ENCODE results near the gene COL6A3. TPM values are rescaled to one million over a fixed set of nuclear protein-coding genes. Genes with fewer than 3 reads are reported as not detected.

The COL6A3 gene
- total and polyA plus RNA-seq, 8 donors, result 5.0 to 249 (median 17.1) TPM

DNA sequence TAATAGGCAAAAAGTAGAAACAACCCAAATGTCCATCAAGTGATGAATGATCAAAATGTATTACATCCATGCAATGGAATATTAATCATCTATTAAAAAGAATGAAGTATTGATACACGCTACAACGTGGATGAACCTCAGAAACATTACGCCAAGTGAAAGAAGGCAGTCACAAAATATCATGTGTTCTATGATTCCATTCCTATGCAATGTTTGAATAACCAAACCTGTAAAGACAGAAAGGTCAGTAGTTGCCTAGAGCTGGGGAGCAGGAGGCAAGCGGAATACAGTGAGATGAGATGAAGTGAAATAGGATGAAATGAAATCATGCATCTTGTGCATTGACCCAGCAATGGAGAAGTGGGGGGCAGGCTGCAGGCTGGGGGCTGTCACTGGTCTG, 17.9 kb upstream of the COL6A3 start:
- H3K27me3 ChIP-seq, result no peaks in the 10 kb centered on the region
- intact Hi-C loops (cut with DNase I), result no loop called here
- WGBS, 2 donors, result 82 to 84% methylated on average over 4 of the region's 4 CpGs
- no peak overlapping the region for H3K27ac ChIP-seq
- ATAC-seq (no peak), DNase-seq (no peak), FAIRE-seq (no peak)
- H3K36me3 ChIP-seq, result no peaks in the 10 kb centered on the region
- no peaks in the 10 kb centered on the region for H3K9me3 ChIP-seq
- H3K4me1 ChIP-seq, result peaks cover 0 to 5% (median 0%) of the 10 kb centered on the region in 3 donors
- TF ChIP-seq, protein P1, sequence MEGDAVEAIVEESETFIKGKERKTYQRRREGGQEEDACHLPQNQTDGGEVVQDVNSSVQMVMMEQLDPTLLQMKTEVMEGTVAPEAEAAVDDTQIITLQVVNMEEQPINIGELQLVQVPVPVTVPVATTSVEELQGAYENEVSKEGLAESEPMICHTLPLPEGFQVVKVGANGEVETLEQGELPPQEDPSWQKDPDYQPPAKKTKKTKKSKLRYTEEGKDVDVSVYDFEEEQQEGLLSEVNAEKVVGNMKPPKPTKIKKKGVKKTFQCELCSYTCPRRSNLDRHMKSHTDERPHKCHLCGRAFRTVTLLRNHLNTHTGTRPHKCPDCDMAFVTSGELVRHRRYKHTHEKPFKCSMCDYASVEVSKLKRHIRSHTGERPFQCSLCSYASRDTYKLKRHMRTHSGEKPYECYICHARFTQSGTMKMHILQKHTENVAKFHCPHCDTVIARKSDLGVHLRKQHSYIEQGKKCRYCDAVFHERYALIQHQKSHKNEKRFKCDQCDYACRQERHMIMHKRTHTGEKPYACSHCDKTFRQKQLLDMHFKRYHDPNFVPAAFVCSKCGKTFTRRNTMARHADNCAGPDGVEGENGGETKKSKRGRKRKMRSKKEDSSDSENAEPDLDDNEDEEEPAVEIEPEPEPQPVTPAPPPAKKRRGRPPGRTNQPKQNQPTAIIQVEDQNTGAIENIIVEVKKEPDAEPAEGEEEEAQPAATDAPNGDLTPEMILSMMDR (IDR thresholded peaks at IDR 0.05), result no peak
- H3K4me3 ChIP-seq, result no peak overlapping the region

DNA sequence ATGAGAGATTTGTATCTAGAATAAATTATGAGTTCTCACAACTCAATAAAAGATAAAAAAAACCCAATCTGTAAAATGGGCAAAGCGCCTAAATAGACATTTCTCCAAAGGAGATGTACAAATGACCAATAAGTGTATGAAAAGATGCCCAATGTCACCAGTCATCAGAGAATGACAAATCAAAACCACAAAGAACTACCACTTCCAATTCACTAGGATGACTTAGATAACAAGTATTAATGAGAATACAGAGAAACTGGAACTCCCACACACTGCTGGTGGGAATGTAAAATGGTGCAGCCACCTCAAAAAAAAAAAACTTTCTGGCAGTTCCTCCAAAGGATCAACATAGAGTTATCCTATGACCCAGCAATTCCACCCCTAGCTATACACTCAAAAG, 17.4 kb upstream of the COL6A3 start:
- Histone ChIP-seq H3K36me3 (no peaks in the 10 kb centered on the region), H3K27ac (no peak overlapping the region), H3K4me1 (peaks cover 0 to 5% (median 0%) of the 10 kb centered on the region in 3 donors), H3K4me3 (no peak overlapping the region), H3K27me3 (no peaks in the 10 kb centered on the region), H3K9me3 (no peaks in the 10 kb centered on the region)
- intact Hi-C loops (cut with DNase I), result no loop called here
- DNase-seq, result no peak
- FAIRE-seq, result no peak
- no peak for ATAC-seq
- 70 to 97% methylated on average over 1 of the region's 1 CpG for WGBS, 2 donors
- TF ChIP-seq, protein P1 (IDR thresholded peaks at IDR 0.05), result no peak

DNA sequence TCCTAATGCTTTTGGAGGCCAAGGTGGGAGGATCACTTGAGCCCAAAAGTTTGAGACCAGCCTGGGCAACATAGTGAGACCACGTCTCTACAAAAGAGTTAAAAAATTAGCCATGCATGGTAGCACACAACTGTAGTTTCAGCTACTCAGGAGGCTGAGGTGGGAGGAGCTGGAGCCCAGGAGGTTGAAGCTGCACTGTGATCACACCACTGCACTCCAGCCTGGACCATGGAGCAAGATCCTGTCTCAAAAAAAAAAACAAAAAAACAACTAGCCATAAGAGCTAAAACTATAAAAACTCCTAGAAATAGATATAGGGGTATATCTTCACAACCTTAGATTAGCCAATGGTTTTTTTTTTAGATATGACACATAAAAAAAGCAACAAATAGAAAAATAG, 16.9 kb upstream of the COL6A3 start:
- 49 to 77% methylated on average over 1 of the region's 1 CpG for WGBS, 2 donors
- intact Hi-C loops (cut with DNase I), result no loop called here
- FAIRE-seq (no peak), DNase-seq (no peak), ATAC-seq (no peak)
- Histone ChIP-seq H3K4me1 (peaks cover 0 to 5% (median 0%) of the 10 kb centered on the region in 3 donors), H3K4me3 (no peak overlapping the region), H3K9me3 (no peaks in the 10 kb centered on the region), H3K27me3 (no peaks in the 10 kb centered on the region), H3K27ac (no peak overlapping the region), H3K36me3 (no peaks in the 10 kb centered on the region)
- TF ChIP-seq, protein P1 (IDR thresholded peaks at IDR 0.05), result no peak

DNA sequence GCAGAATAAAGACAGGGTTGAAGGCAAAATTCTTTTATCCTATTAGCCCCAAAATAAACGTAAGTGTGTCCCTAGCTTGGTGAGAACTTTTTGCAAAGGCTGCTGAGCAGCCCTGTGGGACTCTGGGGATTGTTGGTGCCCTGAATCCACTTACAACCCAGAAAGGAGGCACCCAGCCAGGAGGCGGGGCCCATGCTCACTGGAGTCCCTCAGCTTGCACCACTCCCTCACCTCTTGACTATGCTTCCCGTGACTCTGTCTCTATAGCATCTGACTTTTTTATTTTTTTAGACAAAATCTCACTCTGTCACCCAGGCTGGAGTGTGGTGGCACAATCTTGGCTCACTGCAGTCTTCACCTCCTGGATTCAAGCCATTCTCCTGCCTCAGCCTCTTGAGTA, 15.8 kb upstream of the COL6A3 start:
- no peaks in the 10 kb centered on the region for H3K36me3 ChIP-seq
- H3K9me3 ChIP-seq, result no peaks in the 10 kb centered on the region
- ATAC-seq (peak in 1 of 4 donors; percentile 45), FAIRE-seq (no peak), DNase-seq (no peak)
- TF ChIP-seq, protein P1 (IDR thresholded peaks at IDR 0.05), result no peak
- 46 to 58% methylated on average over 3 of the region's 3 CpGs for WGBS, 2 donors
- H3K27me3 ChIP-seq, result no peaks in the 10 kb centered on the region
- no peak overlapping the region for H3K27ac ChIP-seq
- no peak overlapping the region for H3K4me3 ChIP-seq
- no peaks in the 10 kb centered on the region for H3K4me1 ChIP-seq
- intact Hi-C loops (cut with DNase I), result no loop called here

DNA sequence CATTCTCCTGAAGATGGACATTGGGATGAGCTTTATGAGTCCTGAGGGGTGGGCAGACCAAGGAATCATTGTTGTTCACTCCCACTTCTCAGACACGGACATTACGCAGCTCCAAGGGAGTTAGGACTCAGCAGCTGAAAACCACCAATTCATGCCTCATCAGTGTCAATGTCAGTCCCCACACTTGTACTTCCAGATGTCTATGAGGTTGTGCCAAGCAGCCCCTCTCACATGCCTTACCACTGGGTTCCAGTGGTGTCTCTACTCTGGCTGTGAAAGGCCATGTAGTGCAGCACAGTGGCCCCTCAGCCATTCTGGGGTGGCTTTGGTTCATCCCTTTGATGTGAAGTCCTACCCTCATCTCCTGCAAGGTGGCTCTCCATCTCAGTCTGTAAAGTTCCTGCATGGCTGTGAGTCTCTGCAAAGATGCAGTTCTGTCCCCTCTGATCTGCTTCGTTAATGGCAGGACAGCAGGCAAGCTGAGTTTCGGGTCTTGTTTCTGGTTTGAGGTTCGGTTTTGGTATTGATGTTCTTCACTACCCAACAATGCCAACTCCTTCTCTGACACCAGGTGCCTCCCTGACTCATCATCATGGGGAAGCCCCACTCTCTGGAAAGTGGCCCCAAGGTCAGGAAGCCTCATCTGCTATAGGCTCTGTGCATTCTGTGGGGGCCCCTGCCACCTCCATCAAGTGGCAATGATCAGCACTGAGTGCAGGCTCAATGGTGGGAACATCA, 14.0 kb upstream of the COL6A3 start:
- no peak for FAIRE-seq
- intact Hi-C loops (cut with DNase I), result no loop called here
- H3K4me1 ChIP-seq, result no peaks in the 10 kb centered on the region
- 67 to 89% methylated on average over 5 of the region's 5 CpGs for WGBS, 2 donors
- no peak for ATAC-seq
- H3K4me3 ChIP-seq, result no peak overlapping the region
- DNase-seq, result no peak
- TF ChIP-seq, protein P1 (IDR thresholded peaks at IDR 0.05), result no peak
- H3K27ac ChIP-seq, result no peak overlapping the region
- H3K27me3 ChIP-seq, result no peaks in the 10 kb centered on the region
- no peaks in the 10 kb centered on the region for H3K9me3 ChIP-seq
- H3K36me3 ChIP-seq, result no peaks in the 10 kb centered on the region
